ENCODE results near the gene DNAH10. TPM values are rescaled to one million over a fixed set of nuclear protein-coding genes. Genes with fewer than 3 reads are reported as not detected.

Gene DNAH10
- total RNA-seq, 1 donor from 2014 or later: not detected

DNA sequence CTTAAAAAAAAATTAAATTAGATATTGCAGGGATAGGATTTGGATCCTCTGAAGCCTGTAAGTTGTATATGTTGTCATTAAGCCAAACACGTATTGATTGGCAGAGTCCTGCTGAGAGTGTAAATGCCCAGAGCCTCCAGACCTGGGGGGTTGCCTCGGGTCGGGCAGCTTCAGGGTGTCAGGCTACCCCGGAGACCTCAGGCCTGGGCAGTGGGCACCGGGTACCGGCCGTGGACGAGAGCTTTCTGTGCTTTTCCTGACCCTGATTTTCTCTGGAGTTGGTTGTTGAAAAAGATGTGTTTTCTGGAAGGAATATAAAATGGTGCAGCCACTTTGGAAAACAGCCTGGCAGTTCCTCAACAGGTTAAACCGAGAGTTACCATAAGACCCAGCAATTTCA, 96.1 kb downstream of the DNAH10 start:
- Histone ChIP-seq H3K27ac (no peak overlapping the region), H3K27me3 (no peaks in the 10 kb centered on the region), H3K9me3 (no peaks in the 10 kb centered on the region), H3K4me3 (no peak overlapping the region), H3K36me3 (no peaks in the 10 kb centered on the region), H3K4me1 (no peaks in the 10 kb centered on the region)
- intact Hi-C loops (cut with DNase I): no loop called here
- no peak for DNase-seq (ENCODE audit: low spot score in 2 of 2)
- TF ChIP-seq, protein P1, sequence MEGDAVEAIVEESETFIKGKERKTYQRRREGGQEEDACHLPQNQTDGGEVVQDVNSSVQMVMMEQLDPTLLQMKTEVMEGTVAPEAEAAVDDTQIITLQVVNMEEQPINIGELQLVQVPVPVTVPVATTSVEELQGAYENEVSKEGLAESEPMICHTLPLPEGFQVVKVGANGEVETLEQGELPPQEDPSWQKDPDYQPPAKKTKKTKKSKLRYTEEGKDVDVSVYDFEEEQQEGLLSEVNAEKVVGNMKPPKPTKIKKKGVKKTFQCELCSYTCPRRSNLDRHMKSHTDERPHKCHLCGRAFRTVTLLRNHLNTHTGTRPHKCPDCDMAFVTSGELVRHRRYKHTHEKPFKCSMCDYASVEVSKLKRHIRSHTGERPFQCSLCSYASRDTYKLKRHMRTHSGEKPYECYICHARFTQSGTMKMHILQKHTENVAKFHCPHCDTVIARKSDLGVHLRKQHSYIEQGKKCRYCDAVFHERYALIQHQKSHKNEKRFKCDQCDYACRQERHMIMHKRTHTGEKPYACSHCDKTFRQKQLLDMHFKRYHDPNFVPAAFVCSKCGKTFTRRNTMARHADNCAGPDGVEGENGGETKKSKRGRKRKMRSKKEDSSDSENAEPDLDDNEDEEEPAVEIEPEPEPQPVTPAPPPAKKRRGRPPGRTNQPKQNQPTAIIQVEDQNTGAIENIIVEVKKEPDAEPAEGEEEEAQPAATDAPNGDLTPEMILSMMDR (IDR thresholded peaks at IDR 0.05): no peak

DNA sequence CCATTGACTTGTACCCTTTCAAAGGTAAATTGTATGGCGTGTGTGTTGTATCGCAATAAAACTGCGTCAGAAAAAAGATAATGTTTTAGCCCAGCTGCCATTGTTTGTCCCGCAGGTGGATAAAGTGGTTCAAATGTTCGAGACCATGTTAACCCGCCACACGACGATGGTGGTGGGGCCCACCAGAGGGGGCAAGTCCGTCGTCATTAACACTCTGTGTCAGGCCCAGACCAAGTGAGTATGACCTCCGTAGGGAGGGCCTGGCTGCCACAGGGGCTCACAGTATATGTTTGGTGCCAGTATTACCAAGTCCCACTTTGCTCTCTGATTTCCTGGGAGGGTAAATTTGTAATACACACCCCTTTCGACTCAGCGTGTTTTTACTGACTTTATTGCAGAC, 96.9 kb downstream of the DNAH10 start:
- Histone ChIP-seq H3K27me3 (no peaks in the 10 kb centered on the region), H3K4me3 (no peak overlapping the region), H3K36me3 (no peaks in the 10 kb centered on the region), H3K4me1 (no peaks in the 10 kb centered on the region), H3K9me3 (no peaks in the 10 kb centered on the region), H3K27ac (no peak overlapping the region)
- intact Hi-C loops (cut with DNase I): no loop called here
- no peak for DNase-seq (ENCODE audit: low spot score in 2 of 2)
- TF ChIP-seq, protein P1 (IDR thresholded peaks at IDR 0.05): no peak

DNA sequence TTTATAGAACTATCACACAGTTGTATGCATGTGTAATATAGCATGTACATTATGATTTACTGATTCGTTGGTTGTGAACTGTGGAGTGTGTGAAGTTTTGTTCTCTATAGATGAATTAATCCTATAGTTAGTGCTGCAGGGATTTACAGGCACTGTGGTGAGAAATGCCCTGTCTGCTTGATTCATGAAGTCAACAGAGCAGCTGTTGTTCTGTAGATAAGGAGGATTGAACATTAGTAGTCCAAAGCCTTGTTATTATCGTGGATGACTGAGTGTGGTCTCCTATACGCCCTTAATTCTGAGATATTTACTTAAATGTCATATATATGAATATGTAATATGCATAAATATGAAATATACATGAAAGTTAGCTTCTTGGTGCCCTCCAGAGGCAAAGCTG, 98.3 kb downstream of the DNAH10 start:
- H3K36me3 ChIP-seq: no peaks in the 10 kb centered on the region
- intact Hi-C loops (cut with DNase I): no loop called here
- no peak overlapping the region for H3K4me3 ChIP-seq
- DNase-seq (ENCODE audit: low spot score in 2 of 2): no peak
- no peaks in the 10 kb centered on the region for H3K27me3 ChIP-seq
- H3K9me3 ChIP-seq: no peaks in the 10 kb centered on the region
- H3K27ac ChIP-seq: no peak overlapping the region
- no peaks in the 10 kb centered on the region for H3K4me1 ChIP-seq
- TF ChIP-seq, protein P1 (IDR thresholded peaks at IDR 0.05): no peak

DNA sequence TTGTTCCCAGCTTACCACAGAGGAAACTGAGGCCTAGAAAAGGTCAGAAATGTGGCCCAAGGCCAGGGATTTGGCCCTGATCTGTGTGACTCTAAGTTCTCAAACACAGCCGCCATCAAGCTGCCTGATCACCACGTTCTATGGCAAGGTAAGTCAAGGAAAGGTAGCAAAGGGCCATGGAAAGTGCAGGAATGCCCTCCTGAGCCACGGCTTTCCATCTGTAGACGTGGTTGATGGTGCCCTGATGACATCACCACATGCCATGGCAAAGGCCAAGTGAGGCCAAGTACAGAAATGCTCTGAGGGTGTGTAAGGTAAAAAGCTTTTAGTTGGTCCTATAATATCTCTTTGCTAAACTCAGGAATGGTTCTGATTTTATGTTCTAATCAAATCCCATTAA, 99.3 kb downstream of the DNAH10 start:
- no peak overlapping the region for H3K4me3 ChIP-seq
- no peaks in the 10 kb centered on the region for H3K27me3 ChIP-seq
- DNase-seq (ENCODE audit: low spot score in 2 of 2): no peak
- TF ChIP-seq, protein P1 (IDR thresholded peaks at IDR 0.05): no peak
- H3K4me1 ChIP-seq: no peaks in the 10 kb centered on the region
- H3K9me3 ChIP-seq: no peaks in the 10 kb centered on the region
- intact Hi-C loops (cut with DNase I): no loop called here
- H3K27ac ChIP-seq: no peak overlapping the region
- no peaks in the 10 kb centered on the region for H3K36me3 ChIP-seq

GRCh38 chr12:123867141-123867540, 105.0 kb downstream of the DNAH10 start:
- Histone ChIP-seq H3K4me1 (no peaks in the 10 kb centered on the region), H3K27ac (no peak overlapping the region), H3K27me3 (no peaks in the 10 kb centered on the region), H3K36me3 (no peaks in the 10 kb centered on the region), H3K4me3 (no peak overlapping the region), H3K9me3 (no peaks in the 10 kb centered on the region)
- no peak for DNase-seq (ENCODE audit: low spot score in 2 of 2)
- intact Hi-C loops (cut with DNase I): no loop called here
- TF ChIP-seq, protein P1 (IDR thresholded peaks at IDR 0.05): no peak

DNA sequence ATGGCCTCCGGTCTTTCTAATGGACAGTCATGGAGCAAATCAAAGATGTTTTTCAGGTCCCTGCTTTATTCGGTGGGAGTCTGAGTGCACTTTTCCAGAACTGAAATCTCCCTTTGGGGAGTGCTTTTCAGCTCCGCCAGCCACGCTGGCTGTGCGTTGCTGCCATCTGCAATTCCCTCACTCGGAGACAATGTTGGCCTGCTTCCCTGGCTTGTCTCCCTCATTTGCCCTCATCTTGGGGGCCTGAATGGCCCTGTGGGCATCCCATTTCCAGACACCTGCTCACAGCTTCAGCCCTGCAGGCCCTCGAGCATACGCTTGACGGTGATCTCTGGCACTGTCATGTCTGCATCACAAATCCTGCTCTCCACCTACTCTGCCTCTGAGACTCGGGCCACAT, 106.7 kb downstream of the DNAH10 start:
- H3K9me3 ChIP-seq: no peaks in the 10 kb centered on the region
- no peaks in the 10 kb centered on the region for H3K27me3 ChIP-seq
- H3K36me3 ChIP-seq: no peaks in the 10 kb centered on the region
- TF ChIP-seq, protein P1 (IDR thresholded peaks at IDR 0.05): no peak
- DNase-seq (ENCODE audit: low spot score in 2 of 2): no peak
- no peaks in the 10 kb centered on the region for H3K4me1 ChIP-seq
- intact Hi-C loops (cut with DNase I): no loop called here
- H3K27ac ChIP-seq: no peak overlapping the region
- no peak overlapping the region for H3K4me3 ChIP-seq
